Measurements from ENCODE around the gene MEGF11.

Gene MEGF11

DNA sequence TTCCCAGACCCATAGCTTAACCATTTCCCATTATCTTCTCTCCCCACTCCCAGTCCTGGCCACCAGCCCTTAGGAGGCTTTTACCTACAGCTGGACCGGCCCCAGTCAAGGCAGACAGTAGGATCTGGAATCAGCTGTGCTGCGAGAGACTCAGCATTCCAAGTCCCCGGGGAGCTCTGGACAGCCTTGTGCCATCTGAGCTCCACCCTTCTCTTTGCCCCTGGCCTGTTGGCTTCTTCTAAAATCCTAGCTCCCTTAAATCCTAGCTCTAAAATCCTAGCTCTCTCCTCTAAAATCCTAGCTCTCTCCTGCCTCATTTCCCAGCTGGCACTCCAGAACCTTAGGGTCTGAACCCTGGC, 21.3 kb downstream of the MEGF11 start:
- Histone ChIP-seq H3K4me1 (ENCODE audit: control insufficient read depth in 1 of 2, insufficient read depth in 2 of 2, low read length in 2 of 2) (no peaks in the 10 kb centered on the region), H3K27ac (ENCODE audit: low read depth, low read length) (no peak overlapping the region), H3K9me3 (ENCODE audit: control insufficient read depth in 1 of 2, low read length in 2 of 2) (no peaks in the 10 kb centered on the region), H3K4me3 (ENCODE audit: low read depth in 1 of 2, low read length in 2 of 2) (no peak overlapping the region), H3K9ac (ENCODE audit: low read depth in 1 of 2, low read length in 2 of 2) (no peak overlapping the region), H3K36me3 (ENCODE audit: control insufficient read depth in 1 of 2, insufficient read depth in 2 of 2, low read length in 2 of 2) (no peaks in the 10 kb centered on the region), H3K27me3 (ENCODE audit: control insufficient read depth in 1 of 2, insufficient read depth in 2 of 2, low read length in 2 of 2) (peaks cover 0 to 2% of the 10 kb centered on the region in 2 donors)

DNA sequence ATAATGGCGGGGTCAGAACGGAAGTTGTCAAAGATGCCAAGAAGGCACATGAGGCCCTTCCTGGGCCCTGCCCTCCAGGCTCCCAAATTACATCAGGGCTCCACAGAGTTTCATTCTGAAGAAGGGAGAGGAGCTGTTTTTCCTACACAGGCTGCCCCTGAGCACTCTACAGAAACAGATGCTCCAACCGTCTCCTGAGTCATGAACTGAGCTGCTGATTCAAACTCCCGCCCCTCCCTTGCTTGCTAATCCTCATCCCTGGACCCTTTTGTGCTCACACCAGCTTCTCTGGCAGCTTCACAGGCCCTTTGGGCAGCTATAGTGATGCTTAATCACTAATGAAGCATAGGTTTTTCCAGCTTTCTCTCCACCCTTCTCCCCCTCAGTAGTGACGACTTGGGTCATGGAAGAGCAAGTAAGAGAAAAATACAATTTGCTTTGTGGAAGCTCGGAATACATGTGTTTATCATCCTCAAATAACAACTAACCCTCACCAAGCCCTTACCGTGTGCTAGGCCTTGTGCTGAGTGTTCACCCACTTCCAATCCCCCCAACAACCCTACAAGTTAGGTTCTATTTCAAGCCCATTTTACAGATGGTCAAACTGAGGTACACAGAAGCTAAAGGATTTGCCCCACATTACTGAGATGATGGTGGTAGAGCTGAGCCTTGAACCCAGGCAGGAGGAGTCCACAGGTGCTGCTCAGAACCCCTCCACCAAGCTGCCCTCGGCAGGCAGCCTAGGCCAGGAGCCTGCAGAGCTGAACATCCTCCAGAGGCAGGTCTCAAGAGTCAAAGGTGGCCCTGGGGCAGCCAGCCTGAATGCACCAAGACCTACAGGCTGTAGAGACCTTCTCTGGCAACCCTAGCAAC, 21.9 kb downstream of the MEGF11 start:
- no peaks in the 10 kb centered on the region for H3K4me1 ChIP-seq (ENCODE audit: control insufficient read depth in 1 of 2, insufficient read depth in 2 of 2, low read length in 2 of 2)
- H3K4me3 ChIP-seq (ENCODE audit: low read depth in 1 of 2, low read length in 2 of 2): no peak overlapping the region
- no peaks in the 10 kb centered on the region for H3K36me3 ChIP-seq (ENCODE audit: control insufficient read depth in 1 of 2, insufficient read depth in 2 of 2, low read length in 2 of 2)
- H3K27me3 ChIP-seq (ENCODE audit: control insufficient read depth in 1 of 2, insufficient read depth in 2 of 2, low read length in 2 of 2): peaks cover 0 to 2% of the 10 kb centered on the region in 2 donors
- H3K9ac ChIP-seq (ENCODE audit: low read depth in 1 of 2, low read length in 2 of 2): no peak overlapping the region
- H3K9me3 ChIP-seq (ENCODE audit: control insufficient read depth in 1 of 2, low read length in 2 of 2): no peaks in the 10 kb centered on the region
- no peak overlapping the region for H3K27ac ChIP-seq (ENCODE audit: low read depth, low read length)

DNA sequence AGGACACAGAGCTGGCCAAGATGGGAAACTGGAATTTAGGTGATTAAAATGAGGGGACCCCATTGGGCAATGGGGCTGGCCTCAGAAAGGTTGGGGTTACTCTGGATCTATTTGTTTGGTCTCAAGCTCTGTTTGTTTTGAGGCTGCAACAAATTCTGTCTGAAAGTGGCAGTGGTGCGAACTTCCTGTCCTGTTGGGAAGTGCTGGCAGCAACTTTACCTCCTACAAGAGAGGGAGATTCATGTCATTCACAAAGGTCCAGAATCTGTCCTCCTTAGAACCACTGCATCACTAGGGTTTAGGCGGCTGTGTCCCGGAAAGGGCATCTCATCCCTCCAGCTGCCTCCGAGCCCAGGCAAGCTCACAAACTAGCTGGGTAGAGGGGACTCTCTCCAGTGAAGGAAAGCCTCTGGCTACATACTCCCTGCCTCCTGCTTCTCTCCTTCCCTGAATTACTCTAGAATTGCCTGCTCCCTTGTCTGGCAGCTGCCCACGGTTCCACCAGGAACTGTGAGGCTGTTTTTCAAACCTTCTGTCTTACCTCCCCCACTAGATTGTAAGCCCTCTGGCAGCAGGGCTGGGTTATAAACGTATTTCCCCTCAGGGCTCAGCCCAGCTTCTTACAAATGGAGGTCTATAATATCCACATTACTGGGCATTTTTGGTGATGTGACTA, 23.6 kb downstream of the MEGF11 start:
- Histone ChIP-seq H3K27me3 (ENCODE audit: control insufficient read depth in 1 of 2, insufficient read depth in 2 of 2, low read length in 2 of 2) (no peaks in the 10 kb centered on the region), H3K9ac (ENCODE audit: low read depth in 1 of 2, low read length in 2 of 2) (no peak overlapping the region), H3K4me3 (ENCODE audit: low read depth in 1 of 2, low read length in 2 of 2) (no peak overlapping the region), H3K4me1 (ENCODE audit: control insufficient read depth in 1 of 2, insufficient read depth in 2 of 2, low read length in 2 of 2) (no peaks in the 10 kb centered on the region), H3K9me3 (ENCODE audit: control insufficient read depth in 1 of 2, low read length in 2 of 2) (no peaks in the 10 kb centered on the region), H3K36me3 (ENCODE audit: control insufficient read depth in 1 of 2, insufficient read depth in 2 of 2, low read length in 2 of 2) (no peaks in the 10 kb centered on the region), H3K27ac (ENCODE audit: low read depth, low read length) (no peak overlapping the region)

DNA sequence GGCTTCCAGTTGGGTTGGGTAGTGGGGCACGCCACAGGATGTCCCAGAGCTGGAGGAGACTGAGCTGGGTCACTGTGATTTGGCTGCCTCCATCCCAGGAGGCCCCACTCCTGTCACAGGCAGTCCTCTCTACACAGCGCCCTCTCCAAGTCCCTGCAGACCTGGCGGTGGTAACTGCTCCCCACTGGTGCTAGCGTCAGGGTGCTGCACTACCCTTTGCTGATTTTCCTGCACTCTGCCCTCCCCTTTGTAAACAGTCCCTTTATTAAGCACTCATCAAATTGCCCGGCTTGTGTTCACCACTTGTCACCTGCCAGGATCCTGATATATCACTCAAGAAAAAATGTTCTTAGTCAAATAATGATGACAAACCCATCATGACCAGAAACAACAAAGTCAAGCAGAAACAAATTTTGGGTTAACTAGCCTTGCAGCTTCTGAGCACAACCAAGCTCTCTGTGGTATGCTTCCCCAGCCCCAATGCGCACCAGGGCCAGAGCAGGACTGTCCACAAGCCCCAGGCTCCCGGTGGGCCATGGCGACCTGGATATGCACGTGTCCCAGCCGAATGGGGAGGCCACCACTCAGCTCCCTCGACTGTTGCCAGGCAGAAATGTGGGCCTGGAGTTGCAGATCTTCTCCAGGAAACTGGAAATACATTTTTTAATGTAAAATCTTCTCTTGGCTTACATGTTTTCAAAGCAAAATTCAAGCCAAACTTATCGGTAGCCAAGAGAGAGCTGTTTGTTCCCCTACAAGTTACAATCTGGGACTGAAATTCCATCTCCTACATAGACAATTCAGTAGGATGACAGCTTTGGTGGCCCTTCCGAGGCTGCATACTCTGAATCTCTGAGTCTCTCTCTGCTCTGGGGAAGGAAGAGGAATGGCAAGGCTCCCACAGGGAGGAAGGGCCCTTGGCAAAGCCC, 24.5 kb downstream of the MEGF11 start:
- no peak overlapping the region for H3K4me3 ChIP-seq (ENCODE audit: low read depth in 1 of 2, low read length in 2 of 2)
- no peaks in the 10 kb centered on the region for H3K4me1 ChIP-seq (ENCODE audit: control insufficient read depth in 1 of 2, insufficient read depth in 2 of 2, low read length in 2 of 2)
- H3K36me3 ChIP-seq (ENCODE audit: control insufficient read depth in 1 of 2, insufficient read depth in 2 of 2, low read length in 2 of 2): no peaks in the 10 kb centered on the region
- no peaks in the 10 kb centered on the region for H3K9me3 ChIP-seq (ENCODE audit: control insufficient read depth in 1 of 2, low read length in 2 of 2)
- H3K27ac ChIP-seq (ENCODE audit: low read depth, low read length): no peak overlapping the region
- no peak overlapping the region for H3K9ac ChIP-seq (ENCODE audit: low read depth in 1 of 2, low read length in 2 of 2)
- no peaks in the 10 kb centered on the region for H3K27me3 ChIP-seq (ENCODE audit: control insufficient read depth in 1 of 2, insufficient read depth in 2 of 2, low read length in 2 of 2)

DNA sequence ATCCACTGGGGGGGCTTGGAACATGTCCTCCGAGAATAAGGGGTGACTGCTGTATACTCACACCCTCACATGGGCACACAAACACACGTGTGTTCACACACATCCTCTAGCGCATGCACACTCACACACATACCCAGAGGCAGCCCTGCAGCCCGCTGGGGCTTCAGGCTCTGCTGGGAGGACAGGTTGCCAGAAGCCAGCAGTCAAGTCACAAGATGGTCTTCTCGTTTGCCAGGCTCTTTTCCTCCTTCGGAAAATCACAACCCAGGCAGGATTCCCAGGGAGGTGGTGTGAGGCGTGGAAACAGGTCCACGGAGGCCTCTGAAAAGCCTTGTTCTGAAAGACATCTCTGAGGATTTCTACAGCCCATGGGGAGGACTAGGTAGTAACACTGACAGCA, 26.8 kb downstream of the MEGF11 start:
- Histone ChIP-seq H3K36me3 (ENCODE audit: control insufficient read depth in 1 of 2, insufficient read depth in 2 of 2, low read length in 2 of 2) (no peaks in the 10 kb centered on the region), H3K27me3 (ENCODE audit: control insufficient read depth in 1 of 2, insufficient read depth in 2 of 2, low read length in 2 of 2) (no peaks in the 10 kb centered on the region), H3K27ac (ENCODE audit: low read depth, low read length) (no peak overlapping the region), H3K9me3 (ENCODE audit: control insufficient read depth in 1 of 2, low read length in 2 of 2) (no peaks in the 10 kb centered on the region), H3K9ac (ENCODE audit: low read depth in 1 of 2, low read length in 2 of 2) (no peak overlapping the region), H3K4me3 (ENCODE audit: low read depth in 1 of 2, low read length in 2 of 2) (no peak overlapping the region), H3K4me1 (ENCODE audit: control insufficient read depth in 1 of 2, insufficient read depth in 2 of 2, low read length in 2 of 2) (no peaks in the 10 kb centered on the region)

DNA sequence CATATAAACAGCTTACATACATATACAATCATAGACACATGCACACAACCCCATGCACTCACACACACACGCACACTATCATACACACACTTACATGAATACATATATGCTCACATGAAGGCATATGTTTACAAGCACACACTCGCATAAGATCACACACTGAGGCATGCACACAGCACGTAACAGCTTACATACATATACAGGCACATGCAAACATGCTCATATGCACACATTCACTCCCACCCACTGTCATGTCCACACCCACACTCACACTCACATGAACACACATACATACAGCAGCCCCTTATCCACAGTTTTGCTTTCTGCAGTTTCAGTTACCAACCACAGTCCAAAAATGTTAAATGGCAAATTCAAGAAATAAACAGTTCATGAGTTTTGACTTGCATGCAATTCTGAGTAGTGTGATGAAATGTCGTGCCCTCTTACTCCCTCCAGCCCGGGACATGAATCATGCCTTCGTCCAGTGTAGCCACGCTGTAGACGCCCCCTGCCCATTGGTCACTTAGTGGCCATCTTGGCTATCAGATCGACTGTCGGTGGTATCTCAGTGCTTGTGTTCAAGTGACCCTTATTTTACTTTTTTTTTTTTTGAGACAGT, 27.8 kb downstream of the MEGF11 start:
- Histone ChIP-seq H3K4me3 (ENCODE audit: low read depth in 1 of 2, low read length in 2 of 2) (no peak overlapping the region), H3K36me3 (ENCODE audit: control insufficient read depth in 1 of 2, insufficient read depth in 2 of 2, low read length in 2 of 2) (no peaks in the 10 kb centered on the region), H3K9me3 (ENCODE audit: control insufficient read depth in 1 of 2, low read length in 2 of 2) (no peaks in the 10 kb centered on the region), H3K27ac (ENCODE audit: low read depth, low read length) (no peak overlapping the region), H3K27me3 (ENCODE audit: control insufficient read depth in 1 of 2, insufficient read depth in 2 of 2, low read length in 2 of 2) (no peaks in the 10 kb centered on the region), H3K9ac (ENCODE audit: low read depth in 1 of 2, low read length in 2 of 2) (no peak overlapping the region), H3K4me1 (ENCODE audit: control insufficient read depth in 1 of 2, insufficient read depth in 2 of 2, low read length in 2 of 2) (no peaks in the 10 kb centered on the region)

DNA sequence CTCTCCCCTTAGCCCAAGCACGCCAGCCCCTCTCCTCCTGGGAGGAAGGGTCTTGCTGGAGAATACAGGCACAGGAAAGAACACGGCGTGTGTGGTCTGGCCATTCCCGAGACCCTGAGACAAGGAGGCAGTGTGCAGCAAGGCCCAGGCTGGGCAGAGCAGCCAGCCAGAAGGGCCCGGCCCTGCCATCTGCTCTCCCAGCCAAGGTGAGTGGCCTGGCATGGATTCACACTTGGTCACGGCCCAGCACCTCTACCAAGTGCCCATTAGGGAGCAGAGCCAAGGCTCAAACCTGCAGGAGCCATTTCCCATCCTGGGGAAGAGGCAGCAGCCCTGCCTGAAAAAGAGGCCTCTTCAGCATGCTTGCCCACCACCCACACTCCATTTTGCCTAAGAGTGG, 28.6 kb downstream of the MEGF11 start:
- no peak overlapping the region for H3K4me3 ChIP-seq (ENCODE audit: low read depth in 1 of 2, low read length in 2 of 2)
- no peak overlapping the region for H3K27ac ChIP-seq (ENCODE audit: low read depth, low read length)
- no peaks in the 10 kb centered on the region for H3K27me3 ChIP-seq (ENCODE audit: control insufficient read depth in 1 of 2, insufficient read depth in 2 of 2, low read length in 2 of 2)
- no peaks in the 10 kb centered on the region for H3K9me3 ChIP-seq (ENCODE audit: control insufficient read depth in 1 of 2, low read length in 2 of 2)
- H3K36me3 ChIP-seq (ENCODE audit: control insufficient read depth in 1 of 2, insufficient read depth in 2 of 2, low read length in 2 of 2): no peaks in the 10 kb centered on the region
- H3K9ac ChIP-seq (ENCODE audit: low read depth in 1 of 2, low read length in 2 of 2): no peak overlapping the region
- H3K4me1 ChIP-seq (ENCODE audit: control insufficient read depth in 1 of 2, insufficient read depth in 2 of 2, low read length in 2 of 2): no peaks in the 10 kb centered on the region

DNA sequence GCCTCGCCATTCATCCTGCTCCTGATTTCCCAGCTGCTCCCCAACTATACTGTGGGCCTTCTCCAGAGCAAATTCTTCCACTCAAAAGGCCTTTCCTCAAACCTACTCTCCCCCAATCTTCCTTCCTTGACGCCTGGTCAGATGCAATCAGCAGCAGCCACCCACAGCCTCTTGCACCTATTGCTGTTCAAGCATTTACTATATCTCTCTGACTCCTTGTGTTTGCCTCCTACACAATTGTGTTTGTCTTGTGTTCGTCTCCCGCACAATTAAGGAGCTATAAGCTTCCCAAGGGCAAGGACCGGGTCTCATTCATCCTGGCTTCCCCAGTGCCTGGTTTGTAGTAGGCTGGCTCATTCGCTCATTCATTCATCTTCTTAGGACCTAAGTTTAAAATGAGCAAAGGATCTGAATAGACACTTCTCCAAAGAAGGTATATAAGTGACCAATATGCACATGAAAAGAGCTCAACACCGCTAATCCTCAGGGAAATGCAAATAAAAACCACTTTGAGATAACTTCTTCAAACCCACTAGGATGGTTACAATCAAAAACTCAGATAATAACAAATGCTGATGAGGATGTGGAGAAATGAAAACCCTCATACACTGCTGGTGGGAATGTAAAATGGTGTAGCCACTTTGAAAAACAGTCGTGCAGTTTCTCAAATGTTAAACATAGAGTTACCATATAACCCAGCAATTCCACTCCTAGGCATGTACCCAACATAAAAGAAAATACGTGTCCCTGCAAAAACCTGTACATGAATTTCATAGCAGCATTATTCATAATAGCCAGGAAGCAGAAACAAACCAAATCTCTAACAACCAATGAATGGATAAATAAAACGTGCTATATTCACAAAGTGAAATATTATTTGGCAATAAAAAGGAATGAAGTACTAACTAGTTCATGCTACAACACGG, 31.0 kb downstream of the MEGF11 start:
- H3K4me1 ChIP-seq (ENCODE audit: control insufficient read depth in 1 of 2, insufficient read depth in 2 of 2, low read length in 2 of 2): no peaks in the 10 kb centered on the region
- H3K27me3 ChIP-seq (ENCODE audit: control insufficient read depth in 1 of 2, insufficient read depth in 2 of 2, low read length in 2 of 2): no peaks in the 10 kb centered on the region
- H3K4me3 ChIP-seq (ENCODE audit: low read depth in 1 of 2, low read length in 2 of 2): no peak overlapping the region
- H3K36me3 ChIP-seq (ENCODE audit: control insufficient read depth in 1 of 2, insufficient read depth in 2 of 2, low read length in 2 of 2): no peaks in the 10 kb centered on the region
- H3K9me3 ChIP-seq (ENCODE audit: control insufficient read depth in 1 of 2, low read length in 2 of 2): no peaks in the 10 kb centered on the region
- no peak overlapping the region for H3K27ac ChIP-seq (ENCODE audit: low read depth, low read length)
- H3K9ac ChIP-seq (ENCODE audit: low read depth in 1 of 2, low read length in 2 of 2): no peak overlapping the region

DNA sequence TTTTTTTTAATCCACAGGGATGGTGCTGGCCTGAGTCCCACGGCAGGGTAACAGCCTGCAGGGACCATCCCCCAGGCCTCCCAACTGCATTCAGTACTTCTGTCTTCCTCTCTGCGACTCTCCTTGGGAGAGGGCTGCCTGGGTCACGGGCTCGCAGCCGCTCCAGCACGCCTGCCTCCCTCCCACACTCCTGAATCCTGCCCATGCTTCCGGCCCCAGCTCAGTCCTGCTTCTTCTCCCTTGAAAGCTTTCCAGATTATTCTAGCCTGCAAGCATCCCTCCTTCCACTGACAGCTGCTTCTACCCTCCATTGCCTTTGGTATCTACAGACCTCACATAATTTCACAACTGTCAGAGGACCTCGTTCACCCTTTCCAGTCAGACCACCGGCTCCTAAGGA, 32.4 kb downstream of the MEGF11 start:
- no peak overlapping the region for H3K27ac ChIP-seq (ENCODE audit: low read depth, low read length)
- H3K4me1 ChIP-seq (ENCODE audit: control insufficient read depth in 1 of 2, insufficient read depth in 2 of 2, low read length in 2 of 2): no peaks in the 10 kb centered on the region
- no peak overlapping the region for H3K9ac ChIP-seq (ENCODE audit: low read depth in 1 of 2, low read length in 2 of 2)
- H3K36me3 ChIP-seq (ENCODE audit: control insufficient read depth in 1 of 2, insufficient read depth in 2 of 2, low read length in 2 of 2): no peaks in the 10 kb centered on the region
- no peaks in the 10 kb centered on the region for H3K27me3 ChIP-seq (ENCODE audit: control insufficient read depth in 1 of 2, insufficient read depth in 2 of 2, low read length in 2 of 2)
- no peaks in the 10 kb centered on the region for H3K9me3 ChIP-seq (ENCODE audit: control insufficient read depth in 1 of 2, low read length in 2 of 2)
- H3K4me3 ChIP-seq (ENCODE audit: low read depth in 1 of 2, low read length in 2 of 2): no peak overlapping the region
